GM18517 (cell line): Measurements from ENCODE around the gene HELLS.
"Not testable (repeated sequence)": the region's sequence is repeated elsewhere in the genome, so short reads cannot be mapped to it uniquely, and the experiment has no call there.

Experiments used
- ATAC-seq: cut with Tn5 transposase; IDR thresholded peaks from one replicate; pipeline ENCODE4 v1.9.1; 2021; ENCODE audit warnings: mild to moderate bottlenecking, moderate library complexity; ENCODE audit not compliant: unreplicated experiment

HELLS gene

DNA sequence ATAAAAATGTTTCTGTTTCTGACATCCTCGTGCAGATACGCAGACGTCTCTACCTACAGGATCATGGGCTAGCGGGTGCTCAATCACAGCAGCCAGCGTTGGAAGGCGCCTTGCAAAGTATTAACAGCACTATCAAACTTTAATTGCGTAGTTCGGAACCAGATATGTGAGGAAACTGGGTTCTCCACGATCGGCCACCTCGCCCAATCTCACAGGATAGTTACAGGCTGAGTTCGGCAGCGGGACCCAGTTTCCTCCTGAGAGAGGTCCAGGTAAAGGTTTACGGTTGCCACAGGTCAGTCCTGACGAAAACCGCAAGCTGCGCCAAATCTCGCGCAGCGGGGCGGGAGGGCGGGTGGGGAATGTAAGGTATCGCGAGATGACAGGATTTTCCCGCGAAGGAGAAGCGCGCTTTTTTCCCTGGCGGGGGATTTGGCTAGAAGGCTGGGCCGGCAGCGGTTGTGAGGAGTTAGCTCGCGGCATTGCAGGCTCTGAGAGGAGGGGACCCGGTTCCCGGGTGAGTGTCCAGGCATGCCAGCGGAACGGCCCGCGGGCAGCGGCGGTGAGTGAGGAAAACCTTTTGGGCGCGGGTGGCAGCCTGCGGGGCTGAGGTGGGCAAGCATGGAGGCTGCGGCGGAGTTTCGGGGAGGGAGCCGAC, at the start of gene HELLS:
Gene HELLS (plus strand): TSS at position 398 of the 658 bp plus-strand sequence. CDS start 134 bp downstream, at position 532.
- ATAC-seq, result peak; percentile 79

DNA sequence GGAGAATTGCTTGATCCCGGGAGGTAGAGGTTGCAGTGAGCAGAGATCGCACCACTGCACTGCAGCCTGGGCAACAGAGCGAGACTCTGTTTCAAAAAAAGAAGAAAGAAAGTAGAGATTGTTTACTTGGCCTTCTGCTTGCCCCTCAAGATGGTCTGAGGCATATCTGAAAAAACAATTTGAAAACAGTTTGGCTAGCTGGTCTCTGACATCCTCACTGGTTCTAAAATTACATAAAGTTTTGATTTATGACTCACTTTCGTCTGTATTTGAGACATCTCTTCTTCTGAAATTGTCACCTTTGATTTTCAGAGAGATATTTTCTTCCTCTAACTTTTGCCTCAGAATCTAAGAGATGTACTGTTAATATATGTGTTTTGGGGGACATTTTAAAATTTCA, 49.6 kb upstream of the HELLS start:
- ATAC-seq, result no peak

DNA sequence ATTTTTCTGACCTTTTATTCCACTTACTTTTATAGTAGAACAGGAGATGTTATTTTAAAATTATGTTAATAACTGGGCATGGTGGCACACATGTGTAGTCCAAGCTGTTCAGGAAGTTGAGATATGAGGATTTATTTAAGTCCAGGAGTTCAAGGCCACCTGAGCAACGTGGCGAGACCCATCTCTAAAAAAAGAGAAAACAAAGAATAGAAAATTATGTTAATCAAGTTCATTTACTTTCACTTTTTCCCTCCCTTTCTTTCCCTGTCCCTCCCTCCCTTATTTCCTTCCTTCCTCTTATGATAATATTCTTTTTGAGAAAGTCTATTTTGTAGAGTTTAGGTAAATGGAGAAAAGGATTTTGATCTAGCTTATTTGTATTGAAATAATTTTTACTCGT, 48.9 kb upstream of the HELLS start:
- no peak for ATAC-seq

DNA sequence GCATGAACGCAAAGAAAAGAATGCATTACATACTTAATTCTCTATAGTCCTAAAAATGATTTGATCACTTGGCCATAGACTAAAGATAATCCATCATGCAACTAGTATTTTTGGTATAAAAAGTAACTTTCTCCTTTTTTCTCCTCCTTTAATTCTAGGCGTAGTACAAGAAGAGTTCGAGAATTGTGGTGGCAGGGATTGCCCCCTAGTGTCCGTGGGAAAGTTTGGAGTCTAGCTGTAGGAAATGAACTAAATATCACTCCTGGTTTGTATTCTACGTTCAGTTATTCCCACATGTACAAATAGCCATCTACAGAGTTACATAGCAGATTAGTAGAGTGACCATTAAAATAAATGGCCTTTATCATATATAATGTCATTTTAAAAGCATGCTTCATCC, 45.5 kb upstream of the HELLS start:
- no peak for ATAC-seq

DNA sequence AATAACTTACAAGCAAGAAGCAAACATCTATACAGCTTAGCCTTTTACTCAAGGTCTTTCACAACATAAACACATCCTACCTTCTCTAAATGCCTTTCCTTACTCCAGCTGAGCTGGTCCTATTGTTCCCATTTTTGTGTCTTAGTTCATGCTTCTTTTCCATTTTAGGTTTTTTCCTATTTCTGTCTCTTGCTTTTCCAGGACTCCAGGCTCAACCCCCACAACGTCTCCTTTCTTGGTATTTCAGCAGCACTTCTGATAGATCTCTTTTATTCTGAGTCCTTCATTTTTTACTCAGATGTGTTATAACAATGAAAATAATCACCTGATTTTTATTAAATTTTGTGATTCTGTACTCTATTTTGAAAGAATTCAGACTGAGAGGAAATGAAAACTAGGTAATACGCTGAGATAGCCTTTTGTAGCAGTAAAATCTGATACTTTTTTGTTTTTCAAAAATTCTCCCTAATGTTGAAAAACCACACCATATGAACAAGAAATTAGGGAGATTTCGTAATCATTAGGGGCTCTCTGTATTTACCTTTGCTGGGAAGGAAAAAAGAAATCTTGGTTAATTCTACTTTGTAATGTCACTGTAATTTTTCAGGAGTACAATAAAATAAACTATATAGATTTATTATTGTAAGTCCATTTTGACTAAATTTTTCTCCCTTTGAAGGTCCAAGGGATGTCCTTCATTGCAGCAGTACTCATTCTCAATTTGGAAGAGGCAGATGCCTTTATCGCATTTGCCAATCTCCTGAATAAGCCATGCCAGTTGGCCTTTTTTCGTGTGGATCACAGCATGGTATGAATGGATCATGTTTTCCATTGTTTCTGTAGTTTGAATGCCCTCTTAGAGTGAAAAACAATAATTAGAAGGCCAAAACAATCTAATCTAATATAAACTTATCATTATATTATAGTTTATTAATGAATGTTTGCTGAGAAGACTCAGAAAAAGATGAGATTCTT, 24.0 kb upstream of the HELLS start:
- ATAC-seq, result no peak

DNA sequence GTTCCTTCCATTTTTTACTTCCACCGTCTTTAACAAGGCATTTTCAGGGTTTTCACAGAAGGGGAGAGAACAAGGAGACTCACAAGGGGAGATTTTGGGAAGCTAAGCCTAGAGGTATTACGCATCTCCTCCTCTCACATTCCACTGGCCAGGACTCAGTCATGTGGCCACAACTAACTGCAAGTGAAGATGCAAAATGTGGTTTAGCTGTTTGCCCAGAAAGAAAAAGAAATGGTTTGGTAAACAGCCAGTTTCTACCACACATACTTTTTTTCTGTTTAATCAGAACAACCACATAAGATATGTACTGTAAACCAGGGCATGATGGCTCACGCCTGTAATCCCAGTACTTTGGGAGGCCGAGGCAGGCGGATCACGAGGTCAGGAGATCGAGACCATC, 21.4 kb upstream of the HELLS start:
- ATAC-seq, result no peak

DNA sequence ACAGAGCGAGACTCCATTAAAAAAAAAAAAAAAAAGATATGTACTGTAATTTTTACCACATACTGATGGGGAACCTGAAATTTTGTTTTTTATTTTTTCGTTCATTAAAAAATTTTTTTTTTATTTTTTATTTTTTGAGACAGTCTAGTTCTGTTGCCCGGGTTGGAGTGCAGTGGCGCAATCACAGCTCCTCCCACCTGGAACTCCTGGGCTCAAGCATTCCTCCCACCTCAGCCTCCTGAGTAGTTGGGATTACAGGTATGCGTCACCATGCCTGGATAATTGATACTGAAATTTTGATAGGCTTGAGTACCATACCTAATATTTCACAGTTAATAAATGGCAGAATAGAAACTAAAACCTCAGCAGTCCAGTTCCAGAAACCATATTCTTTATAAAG, 20.9 kb upstream of the HELLS start:
- ATAC-seq, result no peak

DNA sequence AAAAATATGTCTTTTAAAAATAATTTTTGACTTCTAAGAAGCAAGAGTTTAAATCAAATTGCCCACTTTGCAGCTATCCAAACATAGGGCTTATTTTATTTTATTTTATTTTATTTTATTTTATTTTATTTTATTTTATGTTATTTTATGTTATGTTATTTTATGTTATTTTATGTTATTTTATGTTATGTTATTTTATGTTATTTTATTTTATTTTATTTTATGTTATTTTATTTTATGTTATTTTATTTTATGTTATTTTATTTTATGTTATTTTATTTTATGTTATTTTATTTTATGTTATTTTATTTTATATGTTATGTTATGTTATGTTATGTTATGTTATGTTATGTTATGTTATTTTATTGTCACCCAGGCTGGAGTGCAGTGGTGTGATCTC, 14.0 kb upstream of the HELLS start:
- not testable (repeated sequence) for ATAC-seq

DNA sequence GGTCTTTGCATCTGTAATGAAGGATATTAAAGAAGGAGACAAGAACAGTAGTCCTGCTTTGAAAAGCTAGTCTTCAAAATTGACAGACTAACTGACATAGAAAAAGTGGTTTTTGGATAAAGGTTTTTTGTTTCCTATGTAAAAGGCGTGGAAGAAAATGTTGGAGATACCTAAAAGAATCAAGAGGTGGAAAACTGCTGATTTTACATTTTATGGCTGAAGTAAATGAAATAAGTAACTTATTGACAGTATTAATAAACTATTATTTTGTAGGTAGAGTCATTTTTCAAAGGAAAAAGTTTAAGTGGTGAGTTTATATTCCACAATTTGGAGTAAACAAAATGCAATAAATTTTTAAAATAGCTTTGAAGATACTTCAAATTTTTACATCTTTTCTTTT, 12.6 kb upstream of the HELLS start:
- ATAC-seq, result no peak

DNA sequence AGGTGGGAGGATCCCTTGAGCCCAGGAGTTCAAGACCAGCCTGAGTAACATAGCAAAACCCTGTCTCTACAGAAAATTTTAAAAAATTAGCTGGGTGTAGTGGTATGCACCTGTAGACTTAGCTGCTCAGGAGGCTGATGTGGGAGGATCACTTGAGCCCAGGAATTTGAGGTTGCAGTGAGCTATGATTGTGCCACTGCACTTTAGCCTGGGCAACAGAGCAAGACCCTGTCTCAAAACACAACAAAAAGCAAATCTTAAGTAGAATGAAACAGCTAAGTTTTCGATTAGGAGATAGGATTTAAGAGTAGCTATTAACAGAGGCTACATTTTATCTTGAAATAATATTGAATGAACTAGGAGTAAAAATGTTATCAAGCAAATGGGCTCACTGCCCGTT, 3.3 kb upstream of the HELLS start:
- not testable (repeated sequence) for ATAC-seq

DNA sequence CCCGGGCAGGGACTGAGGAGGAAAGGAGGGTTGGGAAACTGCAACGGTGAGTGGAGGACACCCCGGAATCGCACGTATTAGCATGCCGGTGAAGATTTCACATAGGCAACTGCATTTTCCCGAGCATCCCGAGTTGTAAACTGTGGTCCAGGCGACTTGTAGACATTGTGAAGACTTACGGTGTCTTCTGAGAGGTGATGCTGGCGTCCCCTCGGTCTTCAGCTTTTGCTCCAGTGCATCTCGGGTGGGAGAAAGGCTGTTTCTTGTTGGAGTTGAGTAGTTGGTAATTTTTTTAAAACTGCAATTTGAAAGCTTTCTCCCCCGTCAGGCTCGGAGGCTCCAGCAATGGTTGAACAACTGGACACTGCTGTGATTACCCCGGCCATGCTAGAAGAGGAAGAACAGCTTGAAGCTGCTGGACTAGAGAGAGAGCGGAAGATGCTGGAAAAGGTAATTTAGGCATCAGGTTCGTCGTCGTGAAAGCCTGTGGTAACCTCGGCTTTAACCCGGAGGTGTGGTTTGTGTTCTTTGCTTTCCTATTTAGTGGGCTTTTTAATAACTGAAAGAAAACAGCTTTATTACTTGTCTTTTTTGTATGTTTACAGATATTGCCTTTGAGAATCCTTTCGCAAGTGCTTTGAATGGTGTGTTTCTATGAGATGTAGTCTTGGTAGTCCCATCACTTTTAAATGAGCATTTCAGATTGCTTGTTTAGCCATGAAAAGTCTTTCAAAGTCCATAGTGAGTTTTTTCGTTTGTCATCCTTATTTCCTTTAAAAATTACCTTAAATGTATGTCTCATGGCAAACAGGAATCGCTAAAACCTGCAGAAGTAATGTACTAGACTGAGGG, 687 bp downstream of the HELLS start:
- peak; percentile 10 for ATAC-seq

DNA sequence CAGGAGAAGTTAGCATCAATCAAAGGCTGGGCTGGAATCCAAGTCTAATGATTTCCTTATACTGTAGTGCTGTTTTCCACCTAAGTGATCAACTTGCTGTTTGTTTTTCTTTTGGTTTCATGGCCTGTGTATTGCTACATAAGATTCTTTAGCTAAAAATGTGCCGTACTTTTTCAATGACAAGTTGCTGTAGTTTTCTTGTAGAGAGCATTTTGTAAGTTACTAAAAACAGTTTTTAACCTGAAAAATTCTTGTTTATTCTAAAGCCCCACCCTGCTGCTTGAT, 1.3 kb downstream of the HELLS start:
- ATAC-seq, result no peak

DNA sequence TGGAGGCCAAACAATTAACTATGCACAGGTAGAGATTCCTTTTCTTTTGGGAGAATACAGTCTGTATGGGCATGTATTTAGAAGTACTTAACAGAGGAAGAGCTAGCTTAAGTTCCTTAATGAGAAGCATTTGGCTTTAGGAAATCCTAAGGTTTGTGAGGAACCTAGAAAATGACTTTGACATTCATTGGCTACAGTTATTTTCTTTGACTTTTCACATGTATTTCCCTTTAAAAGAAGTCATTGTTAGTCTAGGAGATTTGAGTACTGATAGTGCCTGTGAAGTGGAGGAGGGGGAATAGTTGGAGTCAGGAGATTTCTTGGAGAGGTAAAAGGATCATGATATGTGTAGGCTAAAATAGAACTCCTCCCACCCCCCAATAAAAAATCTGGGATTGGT, 3.6 kb downstream of the HELLS start:
- no peak for ATAC-seq

DNA sequence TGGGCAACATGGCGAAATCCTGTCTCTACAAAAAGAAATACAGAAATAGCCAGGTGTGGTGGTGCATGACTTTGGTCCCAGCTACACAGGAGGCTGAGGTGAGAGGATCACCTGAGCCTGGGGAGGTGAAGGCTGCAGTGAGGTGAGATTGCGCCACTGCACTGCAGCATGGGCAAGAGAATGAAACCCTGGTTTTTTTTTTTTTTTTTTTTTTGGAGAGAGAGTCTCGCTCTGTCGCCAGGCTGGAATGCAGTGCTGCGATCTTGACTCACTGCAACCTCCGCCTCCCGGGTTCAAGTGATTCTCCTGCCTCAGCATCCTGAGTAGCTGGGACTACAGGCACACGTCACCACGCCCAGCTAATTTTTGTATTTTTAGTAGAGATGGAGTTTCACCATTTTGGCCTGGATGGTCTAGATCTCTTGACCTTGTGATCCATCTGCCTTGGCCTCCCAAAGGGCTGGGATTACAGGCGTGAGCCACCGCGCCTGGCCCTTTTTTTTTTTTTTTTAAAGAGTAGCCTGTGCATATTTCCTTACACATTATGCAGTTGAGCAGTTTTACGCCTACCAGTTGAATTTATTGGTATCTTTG, 22.2 kb downstream of the HELLS start:
- not testable (repeated sequence) for ATAC-seq

DNA sequence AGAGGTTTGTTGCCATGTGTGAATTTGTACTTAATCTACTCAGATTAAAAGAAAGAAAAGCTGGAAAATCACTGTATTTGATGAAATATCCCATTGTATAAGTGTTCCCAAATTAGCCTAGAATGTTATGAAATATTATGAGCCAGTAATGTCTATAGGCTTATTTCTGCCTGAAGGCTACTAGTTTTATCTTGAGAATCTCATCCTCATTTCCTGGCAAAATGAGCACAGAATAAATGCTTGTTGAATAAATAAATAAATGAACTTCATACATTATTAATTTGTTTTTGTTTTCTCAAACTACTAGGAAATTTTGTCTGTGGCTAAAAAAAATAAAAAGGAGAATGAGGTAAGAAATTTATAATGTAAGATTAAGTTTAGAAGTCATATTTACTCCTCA, 25.5 kb downstream of the HELLS start:
- ATAC-seq, result no peak

DNA sequence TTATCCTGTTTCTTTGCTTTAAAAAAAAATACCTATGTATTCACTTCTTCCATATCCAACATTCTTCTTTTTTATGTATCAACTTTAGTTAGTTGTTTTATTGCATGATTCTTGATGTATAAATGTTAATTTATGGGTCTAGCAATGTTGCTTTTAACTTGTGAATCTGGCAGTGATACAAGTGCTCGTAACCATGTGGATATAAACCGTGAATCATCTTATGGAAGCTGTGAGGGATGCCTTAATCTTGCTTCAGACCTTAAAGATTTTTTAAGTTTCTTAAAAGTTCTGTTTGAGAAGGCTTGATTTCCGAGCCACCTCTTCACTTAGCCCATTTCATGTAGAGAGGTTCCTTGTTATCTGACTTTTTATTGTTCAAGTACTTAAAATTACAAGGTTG, 25.9 kb downstream of the HELLS start:
- no peak for ATAC-seq

DNA sequence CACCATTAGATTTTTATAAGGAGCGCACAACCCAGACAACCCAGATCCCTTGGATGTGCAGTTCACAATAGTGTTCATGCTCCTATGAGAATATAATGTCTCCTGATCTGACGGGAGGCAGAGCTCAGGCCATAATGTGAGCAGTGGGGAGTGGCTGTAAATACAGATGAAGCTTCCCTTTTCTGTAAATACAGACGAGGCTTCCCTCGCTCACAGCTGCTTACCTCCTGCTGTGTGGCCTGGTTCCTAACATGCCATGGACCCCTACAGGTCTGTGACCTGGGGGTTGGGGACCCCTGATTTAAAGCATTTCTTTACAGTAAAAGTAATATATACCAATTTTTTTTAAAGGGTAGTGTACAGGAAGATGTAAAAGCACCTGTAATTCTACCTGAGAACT, 33.2 kb downstream of the HELLS start:
- ATAC-seq, result no peak

DNA sequence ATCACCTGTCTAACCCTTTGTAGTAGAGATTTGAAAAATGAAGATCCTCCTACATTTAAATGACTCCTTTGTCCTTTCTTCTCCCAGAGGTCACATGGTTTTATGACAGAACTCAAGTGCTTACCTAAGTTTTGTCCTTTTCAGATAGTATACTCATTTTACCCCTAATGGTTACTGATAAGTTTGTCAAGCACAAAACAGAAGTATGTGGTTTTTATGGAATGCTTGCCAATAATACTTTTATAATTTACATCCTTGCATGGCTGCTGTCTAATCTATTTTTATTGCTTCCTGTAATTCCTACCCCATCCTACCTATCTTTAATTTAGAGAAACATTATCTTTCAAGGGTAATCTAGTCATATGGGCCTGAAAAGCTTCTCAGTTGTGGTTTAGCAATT, 37.5 kb downstream of the HELLS start:
- no peak for ATAC-seq

DNA sequence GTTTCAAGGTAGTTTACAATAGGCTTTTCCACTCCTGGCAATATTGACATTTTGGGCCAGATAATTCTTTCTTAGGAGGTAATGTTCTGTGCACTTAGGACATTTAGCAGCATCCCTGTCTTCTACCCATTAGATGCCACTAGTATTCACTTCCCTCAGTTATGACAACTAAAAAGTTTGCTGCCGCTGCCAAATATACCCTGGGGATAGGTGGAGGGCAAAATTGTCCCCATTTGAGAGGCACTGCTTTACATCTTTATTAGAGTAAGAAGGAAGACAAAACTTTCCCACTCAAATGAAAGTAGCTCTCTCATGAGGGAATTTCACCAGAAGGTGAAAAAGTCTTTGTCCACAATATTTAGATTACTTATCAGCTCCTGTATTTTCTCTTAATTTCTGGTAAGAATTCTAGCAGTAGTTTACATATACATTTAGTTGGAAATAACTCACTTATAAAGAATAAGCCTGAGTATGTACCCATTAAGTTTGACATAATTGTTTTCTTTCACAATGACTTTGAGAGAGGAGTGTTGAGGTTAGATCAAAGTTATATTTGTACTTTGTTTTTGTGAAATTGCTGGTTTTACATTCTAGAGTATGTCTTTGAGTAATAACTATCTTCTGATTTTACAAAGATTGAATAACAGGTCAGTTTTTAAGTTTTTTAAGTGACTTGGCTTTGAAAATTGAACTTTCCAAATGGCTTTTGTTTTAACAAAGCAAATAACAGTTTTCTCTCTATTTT, 46.0 kb downstream of the HELLS start:
- peak; percentile 80 for ATAC-seq

DNA sequence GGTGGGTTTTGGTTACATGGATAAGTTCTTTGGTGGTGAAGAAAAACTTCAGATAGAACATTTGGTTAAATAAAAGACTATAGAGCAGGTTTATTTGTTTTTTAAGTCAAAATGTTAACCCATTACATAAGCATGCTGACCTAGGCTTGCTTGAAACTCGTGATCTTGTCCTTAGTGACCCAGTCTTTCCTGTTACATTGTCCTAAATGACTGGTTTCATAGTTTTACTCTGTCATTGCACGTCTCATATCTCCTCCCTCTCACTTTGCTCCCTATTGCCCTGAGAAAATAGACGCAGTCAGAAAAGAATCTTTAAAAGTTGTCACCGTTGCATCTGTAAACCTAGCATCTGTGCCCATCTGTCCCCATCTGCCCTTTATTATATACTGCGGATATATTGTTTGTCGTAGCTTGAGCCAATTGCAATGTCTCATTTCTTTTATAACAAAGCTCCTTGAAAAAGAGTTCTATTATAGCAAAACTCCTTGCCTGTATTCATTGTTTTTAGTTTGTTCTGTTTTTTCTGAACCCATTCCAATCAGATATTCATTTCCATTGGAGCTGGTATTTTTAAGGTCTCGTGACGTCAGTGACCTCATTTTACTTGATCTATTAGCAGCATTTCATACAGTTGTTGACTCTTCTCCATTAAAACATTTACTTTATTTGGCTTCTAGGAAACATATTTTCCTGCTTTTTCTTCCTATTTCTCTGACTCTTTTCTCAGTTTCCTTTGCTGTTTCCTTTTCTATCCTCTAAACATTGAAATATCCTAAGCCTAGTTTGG, 57.3 kb downstream of the HELLS start:
- ATAC-seq, result no peak
